GM23338 (cell line): ENCODE data around the gene KLHDC9. TPM values are rescaled to one million over a fixed set of nuclear protein-coding genes. Genes with fewer than 3 reads are reported as not detected.

Experiments used
- ATAC-seq: fragments of 200-7000 bp; cut with Tn5 transposase; 3 replicates; pipeline ENCODE4 v1.9.1; 2020
- DNase-seq: peaks from one replicate; pipeline ENCODE4 v3.0.0-alpha.2; 2015; ENCODE audit warnings: low spot score
- H2AFZ ChIP-seq: fragments of 200-600 bp; sonication (generic); 2 replicates; pipeline ENCODE4 v1.8.0; 2016; ENCODE audit warnings: antibody characterized with exemption, mild to moderate bottlenecking, moderate library complexity
- H3F3A ChIP-seq: fragments of 200-600 bp; sonication (generic); replicated peaks from 2 replicates; pipeline ENCODE4 v1.8.0; 2017; ENCODE audit warnings: antibody characterized with exemption, mixed run types, low read depth
- H3K27ac ChIP-seq: fragments of 200-600 bp; sonication (generic); 2 replicates; pipeline ENCODE4 v1.6.1; 2016; ENCODE audit warnings: low read depth
- H3K27me3 ChIP-seq: fragments of 200-600 bp; sonication (generic); 2 replicates; pipeline ENCODE4 v1.8.0; 2016; ENCODE audit warnings: mild to moderate bottlenecking, mixed run types, moderate library complexity; ENCODE audit not compliant: insufficient read depth
- H3K36me3 ChIP-seq: fragments of 200-600 bp; sonication (generic); 2 replicates; pipeline ENCODE4 v1.8.0; 2016; ENCODE audit warnings: mild to moderate bottlenecking; ENCODE audit not compliant: insufficient read depth
- H3K4me1 ChIP-seq: fragments of 200-600 bp; sonication (generic); 2 replicates; pipeline ENCODE4 v1.8.0; 2016; ENCODE audit warnings: mild to moderate bottlenecking, moderate library complexity; ENCODE audit not compliant: insufficient read depth
- H3K4me2 ChIP-seq: fragments of 200-600 bp; sonication (generic); 2 replicates; pipeline ENCODE4 v1.7.1; 2017; ENCODE audit warnings: mixed run types
- H3K4me3 ChIP-seq: fragments of 200-600 bp; sonication (generic); 2 replicates; pipeline ENCODE4 v1.6.1; 2016; ENCODE audit warnings: mixed run types
- H3K79me2 ChIP-seq: fragments of 200-600 bp; sonication (generic); replicated peaks from 2 replicates; pipeline ENCODE4 v1.8.0; 2017; ENCODE audit warnings: mild to moderate bottlenecking; ENCODE audit not compliant: insufficient read depth
- H3K9me2 ChIP-seq: fragments of 200-600 bp; sonication (generic); 2 replicates; pipeline ENCODE4 v1.8.0; 2017; ENCODE audit not compliant: insufficient read depth
- H4K20me1 ChIP-seq: fragments of 200-600 bp; sonication (generic); replicated peaks from 2 replicates; pipeline ENCODE4 v1.8.0; 2017; ENCODE audit warnings: mild to moderate bottlenecking; ENCODE audit not compliant: insufficient read depth
- H3K27ac Mint-ChIP-seq: 2 replicates; pipeline ENCODE4 v1.8.0; 2020; ENCODE audit warnings: inconsistent platforms, mild to moderate bottlenecking, moderate library complexity, mixed read lengths
- H3K27me3 Mint-ChIP-seq: 3 replicates; pipeline ENCODE4 v1.8.0; 2022; ENCODE audit warnings: low read depth, mild to moderate bottlenecking, moderate library complexity, mixed read lengths, inconsistent platforms; ENCODE audit not compliant: insufficient read depth, poor library complexity
- H3K36me3 Mint-ChIP-seq: 3 replicates; pipeline ENCODE4 v1.8.0; 2021; ENCODE audit warnings: low read depth, mild to moderate bottlenecking, inconsistent platforms, moderate library complexity, mixed read lengths
- H3K4me1 Mint-ChIP-seq: 3 replicates; pipeline ENCODE4 v1.8.0; 2020; ENCODE audit warnings: mild to moderate bottlenecking, inconsistent platforms, mixed read lengths
- H3K4me3 Mint-ChIP-seq: 3 replicates; pipeline ENCODE4 v1.8.0; 2021; ENCODE audit warnings: moderate library complexity, mild to moderate bottlenecking, inconsistent platforms, mixed read lengths
- H3K9me3 Mint-ChIP-seq: 3 replicates; pipeline ENCODE4 v1.8.0; 2020; ENCODE audit warnings: moderate library complexity, mild to moderate bottlenecking, inconsistent platforms, mixed read lengths
- CREB1 ChIP-seq: fragments of 250-450 bp; sonication (Bioruptor Pico); IDR thresholded peaks from 2 replicates; pipeline ENCODE4 v1.5.0; 2020; ENCODE audit warnings: low read depth, mild to moderate bottlenecking, moderate library complexity
- EZH2 ChIP-seq: fragments of 200-600 bp; sonication (generic); IDR thresholded peaks from one replicate; pipeline ENCODE4 v1.8.0; 2017; ENCODE audit warnings: antibody characterized with exemption, mild to moderate bottlenecking, low read depth; ENCODE audit not compliant: unreplicated experiment
- EZH2phosphoT487 ChIP-seq: fragments of 200-600 bp; sonication (generic); IDR thresholded peaks from one replicate; pipeline ENCODE4 v1.8.1; 2018; ENCODE audit warnings: antibody characterized with exemption; ENCODE audit not compliant: unreplicated experiment
- JUNB ChIP-seq: IDR thresholded peaks from one replicate; pipeline ENCODE4 v1.6.1; 2016; ENCODE audit warnings: antibody characterized with exemption; ENCODE audit not compliant: unreplicated experiment
- NANOG ChIP-seq: IDR thresholded peaks from 2 replicates; pipeline ENCODE4 v1.6.1; 2016; ENCODE audit warnings: antibody characterized with exemption, borderline replicate concordance
- POLR2AphosphoS5 ChIP-seq: IDR thresholded peaks from 2 replicates; pipeline ENCODE4 v1.6.1; 2016; ENCODE audit warnings: antibody characterized with exemption, low read depth
- STAT1 ChIP-seq: IDR thresholded peaks from one replicate; pipeline ENCODE4 v1.6.1; 2016; ENCODE audit warnings: antibody characterized with exemption; ENCODE audit not compliant: unreplicated experiment
- ZNF114 ChIP-seq: fragments of 250-450 bp; sonication (Bioruptor Pico); IDR thresholded peaks from 2 replicates; pipeline ENCODE4 v1.5.0; 2020; ENCODE audit warnings: mild to moderate bottlenecking, moderate library complexity
- ZNF331 ChIP-seq: fragments of 250-450 bp; sonication (Bioruptor Pico); IDR thresholded peaks from 2 replicates; pipeline ENCODE4 v1.5.0; 2020; ENCODE audit warnings: low read depth, mild to moderate bottlenecking, moderate library complexity
- polyA plus RNA-seq: library from polyadenylated mRNA; unstranded; fragments of >200 nt; fragmentation: Nextera tagmentation; extraction: Ambion mirVana; gene quantifications from 2 replicates; pipeline ENCODE4 v1.2.1, GENCODE V29; 2016
- total RNA-seq: library from RNA; depleted of rRNA; stranded (reverse); fragments of >200 nt; shearing (Covaris generic); gene quantifications from 2 replicates; pipeline ENCODE4 v1.2.3, GENCODE V29; 2014
- TF ChIP-seq, protein P1 (sequence below), 2 experiments: fragments of 200-600 bp in 1 of 2; sonication (generic) in 1 of 2; conservative IDR thresholded peaks; 2 replicates each; pipeline versions ENCODE4 v1.5.1 to v1.6.1; 2016 to 2017; ENCODE audit warnings: antibody characterized with exemption in 2 of 2, low read depth in 2 of 2, mild to moderate bottlenecking in 2 of 2, moderate library complexity in 1 of 2
- TF ChIP-seq, protein P2 (sequence below): fragments of 250-450 bp; sonication (Bioruptor Pico); IDR thresholded peaks from 2 replicates; pipeline ENCODE4 v1.5.0; 2020; ENCODE audit warnings: mild to moderate bottlenecking, moderate library complexity
- TF ChIP-seq, protein P3 (sequence below): IDR thresholded peaks from 2 replicates; pipeline ENCODE4 v1.6.1; 2016; ENCODE audit warnings: antibody characterized with exemption
- TF ChIP-seq, protein P4 (sequence below): IDR thresholded peaks from one replicate; pipeline ENCODE4 v1.6.1; 2018; ENCODE audit warnings: antibody characterized with exemption; ENCODE audit not compliant: unreplicated experiment

Gene KLHDC9
- total and polyA plus RNA-seq, 2 experiments from 2014 or later: 5.6 to 6.6 TPM

DNA sequence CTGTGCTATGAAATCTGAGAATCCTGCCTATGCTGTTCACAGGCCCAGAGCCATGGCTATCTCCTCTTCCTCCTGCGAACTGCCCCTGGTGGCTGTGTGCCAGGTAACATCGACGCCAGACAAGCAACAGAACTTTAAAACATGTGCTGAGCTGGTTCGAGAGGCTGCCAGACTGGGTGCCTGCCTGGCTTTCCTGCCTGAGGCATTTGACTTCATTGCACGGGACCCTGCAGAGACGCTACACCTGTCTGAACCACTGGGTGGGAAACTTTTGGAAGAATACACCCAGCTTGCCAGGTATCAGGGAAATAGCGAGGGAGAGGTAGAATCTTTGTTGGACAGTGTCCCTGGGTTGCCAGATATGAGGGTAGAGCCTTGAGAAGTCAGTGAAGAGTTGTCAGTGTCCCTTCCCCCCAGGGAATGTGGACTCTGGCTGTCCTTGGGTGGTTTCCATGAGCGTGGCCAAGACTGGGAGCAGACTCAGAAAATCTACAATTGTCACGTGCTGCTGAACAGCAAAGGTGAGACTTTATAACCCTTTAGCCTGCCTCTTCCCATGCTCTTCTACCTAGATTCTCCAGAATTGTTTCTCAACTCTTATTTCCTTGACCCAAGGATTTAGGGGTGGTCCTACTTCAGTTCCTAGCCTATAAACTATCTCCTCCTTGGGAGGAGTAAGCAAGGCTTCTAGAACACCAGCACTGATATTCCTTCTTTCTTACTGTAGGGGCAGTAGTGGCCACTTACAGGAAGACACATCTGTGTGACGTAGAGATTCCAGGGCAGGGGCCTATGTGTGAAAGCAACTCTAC is 21.1 kb downstream of the KLHDC9 start:
- peak overlapping the region; percentile 96; the same call in 1 of the 2 replicates for H3K27ac Mint-ChIP-seq
- H3K9me2 ChIP-seq: no peaks in the 10 kb centered on the region
- no peak overlapping the region for H2AFZ ChIP-seq
- peaks cover 33% of the 10 kb centered on the region for H4K20me1 ChIP-seq
- peak overlapping the region; percentile 98 for H3K4me3 ChIP-seq
- H3K79me2 ChIP-seq: peaks cover 39% of the 10 kb centered on the region
- H3K27me3 Mint-ChIP-seq: peaks cover 25% of the 10 kb centered on the region
- peaks cover 41% of the 10 kb centered on the region for H3F3A ChIP-seq
- no peaks in the 10 kb centered on the region for H3K9me3 Mint-ChIP-seq
- H3K4me2 ChIP-seq: peak overlapping the region; percentile 88
- H3K36me3 ChIP-seq: peaks cover 30% of the 10 kb centered on the region
- peaks cover 22% of the 10 kb centered on the region for H3K4me1 Mint-ChIP-seq
- DNase-seq (peak; percentile 90), ATAC-seq (peak; percentile 63)
- peaks cover 50% of the 10 kb centered on the region for H3K36me3 Mint-ChIP-seq
- TF ChIP-seq, protein P1, sequence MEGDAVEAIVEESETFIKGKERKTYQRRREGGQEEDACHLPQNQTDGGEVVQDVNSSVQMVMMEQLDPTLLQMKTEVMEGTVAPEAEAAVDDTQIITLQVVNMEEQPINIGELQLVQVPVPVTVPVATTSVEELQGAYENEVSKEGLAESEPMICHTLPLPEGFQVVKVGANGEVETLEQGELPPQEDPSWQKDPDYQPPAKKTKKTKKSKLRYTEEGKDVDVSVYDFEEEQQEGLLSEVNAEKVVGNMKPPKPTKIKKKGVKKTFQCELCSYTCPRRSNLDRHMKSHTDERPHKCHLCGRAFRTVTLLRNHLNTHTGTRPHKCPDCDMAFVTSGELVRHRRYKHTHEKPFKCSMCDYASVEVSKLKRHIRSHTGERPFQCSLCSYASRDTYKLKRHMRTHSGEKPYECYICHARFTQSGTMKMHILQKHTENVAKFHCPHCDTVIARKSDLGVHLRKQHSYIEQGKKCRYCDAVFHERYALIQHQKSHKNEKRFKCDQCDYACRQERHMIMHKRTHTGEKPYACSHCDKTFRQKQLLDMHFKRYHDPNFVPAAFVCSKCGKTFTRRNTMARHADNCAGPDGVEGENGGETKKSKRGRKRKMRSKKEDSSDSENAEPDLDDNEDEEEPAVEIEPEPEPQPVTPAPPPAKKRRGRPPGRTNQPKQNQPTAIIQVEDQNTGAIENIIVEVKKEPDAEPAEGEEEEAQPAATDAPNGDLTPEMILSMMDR (conservative IDR thresholded peaks at IDR 0.05; ENCODE audit: low read depth in 2 of 2): peak; percentile 44 to 45; a peak in 3 of 4 replicates
- TF ChIP-seq STAT1 (no peak), NANOG (no peak), EZH2phosphoT487 (no peak), JUNB (no peak), EZH2 (no peak), ZNF114 (CRISPR knock-in tag) (no peak), ZNF331 (CRISPR knock-in tag) (no peak), CREB1 (CRISPR knock-in tag) (peak; percentile 76), POLR2AphosphoS5 (no peak; the same call in 1 of the 2 replicates)
- TF ChIP-seq, protein P2, sequence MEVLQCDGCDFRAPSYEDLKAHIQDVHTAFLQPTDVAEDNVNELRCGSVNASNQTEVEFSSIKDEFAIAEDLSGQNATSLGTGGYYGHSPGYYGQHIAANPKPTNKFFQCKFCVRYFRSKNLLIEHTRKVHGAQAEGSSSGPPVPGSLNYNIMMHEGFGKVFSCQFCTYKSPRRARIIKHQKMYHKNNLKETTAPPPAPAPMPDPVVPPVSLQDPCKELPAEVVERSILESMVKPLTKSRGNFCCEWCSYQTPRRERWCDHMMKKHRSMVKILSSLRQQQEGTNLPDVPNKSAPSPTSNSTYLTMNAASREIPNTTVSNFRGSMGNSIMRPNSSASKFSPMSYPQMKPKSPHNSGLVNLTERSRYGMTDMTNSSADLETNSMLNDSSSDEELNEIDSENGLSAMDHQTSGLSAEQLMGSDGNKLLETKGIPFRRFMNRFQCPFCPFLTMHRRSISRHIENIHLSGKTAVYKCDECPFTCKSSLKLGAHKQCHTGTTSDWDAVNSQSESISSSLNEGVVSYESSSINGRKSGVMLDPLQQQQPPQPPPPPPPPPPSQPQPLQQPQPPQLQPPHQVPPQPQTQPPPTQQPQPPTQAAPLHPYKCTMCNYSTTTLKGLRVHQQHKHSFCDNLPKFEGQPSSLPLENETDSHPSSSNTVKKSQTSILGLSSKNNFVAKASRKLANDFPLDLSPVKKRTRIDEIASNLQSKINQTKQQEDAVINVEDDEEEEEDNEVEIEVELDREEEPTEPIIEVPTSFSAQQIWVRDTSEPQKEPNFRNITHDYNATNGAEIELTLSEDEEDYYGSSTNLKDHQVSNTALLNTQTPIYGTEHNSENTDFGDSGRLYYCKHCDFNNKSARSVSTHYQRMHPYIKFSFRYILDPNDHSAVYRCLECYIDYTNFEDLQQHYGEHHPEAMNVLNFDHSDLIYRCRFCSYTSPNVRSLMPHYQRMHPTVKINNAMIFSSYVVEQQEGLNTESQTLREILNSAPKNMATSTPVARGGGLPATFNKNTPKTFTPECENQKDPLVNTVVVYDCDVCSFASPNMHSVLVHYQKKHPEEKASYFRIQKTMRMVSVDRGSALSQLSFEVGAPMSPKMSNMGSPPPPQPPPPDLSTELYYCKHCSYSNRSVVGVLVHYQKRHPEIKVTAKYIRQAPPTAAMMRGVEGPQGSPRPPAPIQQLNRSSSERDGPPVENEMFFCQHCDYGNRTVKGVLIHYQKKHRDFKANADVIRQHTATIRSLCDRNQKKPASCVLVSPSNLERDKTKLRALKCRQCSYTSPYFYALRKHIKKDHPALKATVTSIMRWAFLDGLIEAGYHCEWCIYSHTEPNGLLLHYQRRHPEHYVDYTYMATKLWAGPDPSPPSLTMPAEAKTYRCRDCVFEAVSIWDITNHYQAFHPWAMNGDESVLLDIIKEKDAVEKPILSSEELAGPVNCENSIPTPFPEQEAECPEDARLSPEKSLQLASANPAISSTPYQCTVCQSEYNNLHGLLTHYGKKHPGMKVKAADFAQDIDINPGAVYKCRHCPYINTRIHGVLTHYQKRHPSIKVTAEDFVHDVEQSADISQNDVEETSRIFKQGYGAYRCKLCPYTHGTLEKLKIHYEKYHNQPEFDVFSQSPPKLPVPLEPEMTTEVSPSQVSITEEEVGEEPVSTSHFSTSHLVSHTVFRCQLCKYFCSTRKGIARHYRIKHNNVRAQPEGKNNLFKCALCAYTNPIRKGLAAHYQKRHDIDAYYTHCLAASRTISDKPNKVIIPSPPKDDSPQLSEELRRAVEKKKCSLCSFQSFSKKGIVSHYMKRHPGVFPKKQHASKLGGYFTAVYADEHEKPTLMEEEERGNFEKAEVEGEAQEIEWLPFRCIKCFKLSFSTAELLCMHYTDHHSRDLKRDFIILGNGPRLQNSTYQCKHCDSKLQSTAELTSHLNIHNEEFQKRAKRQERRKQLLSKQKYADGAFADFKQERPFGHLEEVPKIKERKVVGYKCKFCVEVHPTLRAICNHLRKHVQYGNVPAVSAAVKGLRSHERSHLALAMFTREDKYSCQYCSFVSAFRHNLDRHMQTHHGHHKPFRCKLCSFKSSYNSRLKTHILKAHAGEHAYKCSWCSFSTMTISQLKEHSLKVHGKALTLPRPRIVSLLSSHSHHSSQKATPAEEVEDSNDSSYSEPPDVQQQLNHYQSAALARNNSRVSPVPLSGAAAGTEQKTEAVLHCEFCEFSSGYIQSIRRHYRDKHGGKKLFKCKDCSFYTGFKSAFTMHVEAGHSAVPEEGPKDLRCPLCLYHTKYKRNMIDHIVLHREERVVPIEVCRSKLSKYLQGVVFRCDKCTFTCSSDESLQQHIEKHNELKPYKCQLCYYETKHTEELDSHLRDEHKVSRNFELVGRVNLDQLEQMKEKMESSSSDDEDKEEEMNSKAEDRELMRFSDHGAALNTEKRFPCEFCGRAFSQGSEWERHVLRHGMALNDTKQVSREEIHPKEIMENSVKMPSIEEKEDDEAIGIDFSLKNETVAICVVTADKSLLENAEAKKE (CRISPR knock-in tag): no peak
- TF ChIP-seq, protein P3, sequence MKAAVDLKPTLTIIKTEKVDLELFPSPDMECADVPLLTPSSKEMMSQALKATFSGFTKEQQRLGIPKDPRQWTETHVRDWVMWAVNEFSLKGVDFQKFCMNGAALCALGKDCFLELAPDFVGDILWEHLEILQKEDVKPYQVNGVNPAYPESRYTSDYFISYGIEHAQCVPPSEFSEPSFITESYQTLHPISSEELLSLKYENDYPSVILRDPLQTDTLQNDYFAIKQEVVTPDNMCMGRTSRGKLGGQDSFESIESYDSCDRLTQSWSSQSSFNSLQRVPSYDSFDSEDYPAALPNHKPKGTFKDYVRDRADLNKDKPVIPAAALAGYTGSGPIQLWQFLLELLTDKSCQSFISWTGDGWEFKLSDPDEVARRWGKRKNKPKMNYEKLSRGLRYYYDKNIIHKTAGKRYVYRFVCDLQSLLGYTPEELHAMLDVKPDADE: no peak
- TF ChIP-seq, protein P4, sequence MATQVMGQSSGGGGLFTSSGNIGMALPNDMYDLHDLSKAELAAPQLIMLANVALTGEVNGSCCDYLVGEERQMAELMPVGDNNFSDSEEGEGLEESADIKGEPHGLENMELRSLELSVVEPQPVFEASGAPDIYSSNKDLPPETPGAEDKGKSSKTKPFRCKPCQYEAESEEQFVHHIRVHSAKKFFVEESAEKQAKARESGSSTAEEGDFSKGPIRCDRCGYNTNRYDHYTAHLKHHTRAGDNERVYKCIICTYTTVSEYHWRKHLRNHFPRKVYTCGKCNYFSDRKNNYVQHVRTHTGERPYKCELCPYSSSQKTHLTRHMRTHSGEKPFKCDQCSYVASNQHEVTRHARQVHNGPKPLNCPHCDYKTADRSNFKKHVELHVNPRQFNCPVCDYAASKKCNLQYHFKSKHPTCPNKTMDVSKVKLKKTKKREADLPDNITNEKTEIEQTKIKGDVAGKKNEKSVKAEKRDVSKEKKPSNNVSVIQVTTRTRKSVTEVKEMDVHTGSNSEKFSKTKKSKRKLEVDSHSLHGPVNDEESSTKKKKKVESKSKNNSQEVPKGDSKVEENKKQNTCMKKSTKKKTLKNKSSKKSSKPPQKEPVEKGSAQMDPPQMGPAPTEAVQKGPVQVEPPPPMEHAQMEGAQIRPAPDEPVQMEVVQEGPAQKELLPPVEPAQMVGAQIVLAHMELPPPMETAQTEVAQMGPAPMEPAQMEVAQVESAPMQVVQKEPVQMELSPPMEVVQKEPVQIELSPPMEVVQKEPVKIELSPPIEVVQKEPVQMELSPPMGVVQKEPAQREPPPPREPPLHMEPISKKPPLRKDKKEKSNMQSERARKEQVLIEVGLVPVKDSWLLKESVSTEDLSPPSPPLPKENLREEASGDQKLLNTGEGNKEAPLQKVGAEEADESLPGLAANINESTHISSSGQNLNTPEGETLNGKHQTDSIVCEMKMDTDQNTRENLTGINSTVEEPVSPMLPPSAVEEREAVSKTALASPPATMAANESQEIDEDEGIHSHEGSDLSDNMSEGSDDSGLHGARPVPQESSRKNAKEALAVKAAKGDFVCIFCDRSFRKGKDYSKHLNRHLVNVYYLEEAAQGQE: no peak
- H3K27ac ChIP-seq: peak overlapping the region; percentile 98; the same call in 1 of the 2 replicates
- H3K4me3 Mint-ChIP-seq: peak overlapping the region; percentile 96
- H3K4me1 ChIP-seq: peaks cover 21% of the 10 kb centered on the region
- H3K27me3 ChIP-seq: no peaks in the 10 kb centered on the region
